ENCODE results near the gene XXYLT1. TPM values are rescaled to one million over a fixed set of nuclear protein-coding genes. Genes with fewer than 3 reads are reported as not detected.

Gene XXYLT1
- total and polyA plus RNA-seq, 2 donors from 2014 or later: 5.7 to 10.7 TPM

DNA sequence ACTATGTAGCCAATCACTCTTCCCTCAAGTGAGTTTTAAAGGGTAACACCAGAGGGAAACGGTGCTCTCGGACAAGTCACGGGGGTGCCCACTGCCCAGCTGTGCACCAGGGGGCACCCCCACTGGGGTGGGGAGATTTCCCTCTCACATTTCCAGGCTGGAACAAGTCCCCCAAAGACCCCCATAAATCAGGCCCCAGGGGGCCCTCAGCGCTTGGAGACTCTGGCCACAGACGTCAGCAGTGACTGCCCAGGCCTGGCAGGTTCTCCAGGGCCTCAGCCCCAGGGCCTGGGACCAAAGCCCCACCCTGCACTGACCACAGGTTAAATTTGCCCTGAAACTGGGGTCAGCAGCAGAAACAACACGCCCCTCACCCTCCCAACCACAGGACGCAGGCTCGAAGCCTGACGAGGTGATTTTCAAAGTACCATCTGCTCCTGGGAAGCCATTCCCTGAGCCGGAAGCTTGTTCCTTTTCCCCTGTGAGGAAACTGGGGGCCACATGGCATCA lies 17.0 kb downstream of the XXYLT1 start:
- Histone ChIP-seq H3K36me3 (ENCODE audit: control insufficient read depth in 2 of 3, insufficient read depth in 3 of 3, low read length in 3 of 3) (no peaks in the 10 kb centered on the region), H3K4me3 (ENCODE audit: low read length in 3 of 3) (no peak overlapping the region), H3K9me3 (ENCODE audit: control insufficient read depth in 2 of 3, insufficient read depth in 1 of 3, low read length in 3 of 3) (no peaks in the 10 kb centered on the region), H3K27me3 (ENCODE audit: control insufficient read depth, insufficient read depth, low read length) (no peaks in the 10 kb centered on the region), H3K4me1 (ENCODE audit: control insufficient read depth in 2 of 3, insufficient read depth in 2 of 3, low read depth in 1 of 3, low read length in 3 of 3) (peaks cover 0 to 3% (median 2%) of the 10 kb centered on the region in 3 donors), H3K27ac (ENCODE audit: low read depth in 2 of 2, low read length in 2 of 2) (no peak overlapping the region), H3K9ac (ENCODE audit: low read length in 3 of 3) (no peak overlapping the region)
- DNase-seq (peak in 1 of 5 donors; percentile 64), FAIRE-seq (no peak)
- intact Hi-C loops (cut with DNase I): no loop called here
- TF ChIP-seq, protein P1, sequence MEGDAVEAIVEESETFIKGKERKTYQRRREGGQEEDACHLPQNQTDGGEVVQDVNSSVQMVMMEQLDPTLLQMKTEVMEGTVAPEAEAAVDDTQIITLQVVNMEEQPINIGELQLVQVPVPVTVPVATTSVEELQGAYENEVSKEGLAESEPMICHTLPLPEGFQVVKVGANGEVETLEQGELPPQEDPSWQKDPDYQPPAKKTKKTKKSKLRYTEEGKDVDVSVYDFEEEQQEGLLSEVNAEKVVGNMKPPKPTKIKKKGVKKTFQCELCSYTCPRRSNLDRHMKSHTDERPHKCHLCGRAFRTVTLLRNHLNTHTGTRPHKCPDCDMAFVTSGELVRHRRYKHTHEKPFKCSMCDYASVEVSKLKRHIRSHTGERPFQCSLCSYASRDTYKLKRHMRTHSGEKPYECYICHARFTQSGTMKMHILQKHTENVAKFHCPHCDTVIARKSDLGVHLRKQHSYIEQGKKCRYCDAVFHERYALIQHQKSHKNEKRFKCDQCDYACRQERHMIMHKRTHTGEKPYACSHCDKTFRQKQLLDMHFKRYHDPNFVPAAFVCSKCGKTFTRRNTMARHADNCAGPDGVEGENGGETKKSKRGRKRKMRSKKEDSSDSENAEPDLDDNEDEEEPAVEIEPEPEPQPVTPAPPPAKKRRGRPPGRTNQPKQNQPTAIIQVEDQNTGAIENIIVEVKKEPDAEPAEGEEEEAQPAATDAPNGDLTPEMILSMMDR (IDR thresholded peaks at IDR 0.05; ENCODE audit: borderline replicate concordance, extremely low read depth, insufficient read depth): no peak

DNA sequence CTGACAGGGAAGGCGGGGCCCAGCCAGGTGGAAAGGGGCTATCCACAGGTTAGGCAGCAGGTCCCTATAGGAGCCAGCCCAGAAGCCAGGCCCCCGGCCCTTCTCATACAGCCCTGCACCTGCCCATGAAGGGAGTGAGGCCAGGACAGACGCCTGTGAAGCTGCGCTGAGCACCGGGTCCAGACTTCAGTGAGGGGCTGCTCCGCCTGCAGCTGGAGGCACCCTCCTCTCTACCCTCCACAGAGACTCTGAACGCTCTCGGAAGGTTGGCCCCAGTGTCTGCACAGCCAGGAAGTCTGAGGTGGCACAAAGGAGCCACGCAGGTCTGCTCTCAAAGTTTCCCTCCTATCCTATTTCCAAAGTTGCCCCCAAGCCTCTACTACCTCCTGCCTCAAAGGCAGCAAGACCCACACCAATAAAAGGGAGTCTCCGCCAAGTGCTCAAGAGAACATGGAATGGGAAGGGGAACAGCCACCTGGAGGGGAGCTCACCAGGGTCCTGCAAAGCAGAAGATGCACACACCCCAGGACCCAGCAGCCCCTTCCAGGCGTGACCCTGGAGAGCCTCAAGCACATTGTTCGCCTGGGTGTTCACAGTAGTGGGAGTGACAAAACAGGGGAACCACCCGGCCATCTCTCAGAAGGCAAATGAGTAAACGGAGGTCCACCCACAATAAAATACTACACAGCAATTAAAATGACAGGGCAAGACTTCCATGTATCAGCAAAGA lies 19.5 kb downstream of the XXYLT1 start:
- Histone ChIP-seq H3K4me1 (ENCODE audit: control insufficient read depth in 2 of 3, insufficient read depth in 2 of 3, low read depth in 1 of 3, low read length in 3 of 3) (no peaks in the 10 kb centered on the region), H3K27me3 (ENCODE audit: control insufficient read depth, insufficient read depth, low read length) (no peaks in the 10 kb centered on the region), H3K27ac (ENCODE audit: low read depth in 2 of 2, low read length in 2 of 2) (no peak overlapping the region), H3K36me3 (ENCODE audit: control insufficient read depth in 2 of 3, insufficient read depth in 3 of 3, low read length in 3 of 3) (no peaks in the 10 kb centered on the region), H3K9me3 (ENCODE audit: control insufficient read depth in 2 of 3, insufficient read depth in 1 of 3, low read length in 3 of 3) (no peaks in the 10 kb centered on the region), H3K4me3 (ENCODE audit: low read length in 3 of 3) (no peak overlapping the region), H3K9ac (ENCODE audit: low read length in 3 of 3) (no peak overlapping the region)
- DNase-seq (no peak), FAIRE-seq (no peak)
- intact Hi-C loops (cut with DNase I): no loop called here
- TF ChIP-seq, protein P1 (IDR thresholded peaks at IDR 0.05; ENCODE audit: borderline replicate concordance, extremely low read depth, insufficient read depth): no peak

DNA sequence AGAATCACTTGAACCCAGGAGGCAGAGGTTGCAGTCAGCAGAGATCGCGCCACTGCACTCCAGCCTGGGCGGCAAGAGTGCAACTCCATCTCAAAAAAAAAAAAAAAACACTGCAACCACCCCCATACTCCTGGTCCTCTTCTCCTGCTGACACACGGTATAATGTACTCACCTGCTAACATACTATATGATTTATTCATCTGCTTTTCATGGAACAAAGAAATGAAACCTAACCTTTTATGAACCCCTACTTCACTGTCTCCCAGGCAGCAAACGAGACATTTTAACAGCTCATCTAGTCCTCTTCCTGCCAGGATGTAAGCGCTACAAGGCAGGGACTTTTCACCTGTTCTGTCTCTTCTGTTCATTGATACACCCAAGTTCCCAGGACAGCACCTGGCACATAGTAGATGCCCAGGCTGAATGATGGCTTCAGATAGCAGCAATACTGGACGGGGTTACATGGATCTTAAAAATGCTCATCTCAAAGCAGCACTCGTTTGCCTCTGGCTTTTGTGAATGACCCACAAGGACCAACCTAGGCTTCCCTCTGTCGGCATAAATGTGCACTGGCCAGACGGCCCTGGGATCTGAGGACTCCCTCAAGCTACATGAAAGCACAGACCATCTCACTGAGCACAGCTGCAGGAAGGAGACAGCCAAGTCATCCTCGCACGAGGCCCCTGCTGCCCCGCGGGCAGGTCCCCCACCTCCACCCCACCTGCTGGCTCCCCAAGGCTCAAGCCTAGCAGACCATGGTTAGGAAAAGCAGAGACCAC lies 20.3 kb downstream of the XXYLT1 start:
- intact Hi-C loops (cut with DNase I): no loop called here
- no peaks in the 10 kb centered on the region for H3K9me3 ChIP-seq (ENCODE audit: control insufficient read depth in 2 of 3, insufficient read depth in 1 of 3, low read length in 3 of 3)
- no peak for FAIRE-seq
- peak in 3 of 5 donors; percentile 57 to 74 (median 72) for DNase-seq
- no peak overlapping the region for H3K9ac ChIP-seq (ENCODE audit: low read length in 3 of 3)
- no peak overlapping the region for H3K4me3 ChIP-seq (ENCODE audit: low read length in 3 of 3)
- H3K27me3 ChIP-seq (ENCODE audit: control insufficient read depth, insufficient read depth, low read length): no peaks in the 10 kb centered on the region
- no peaks in the 10 kb centered on the region for H3K36me3 ChIP-seq (ENCODE audit: control insufficient read depth in 2 of 3, insufficient read depth in 3 of 3, low read length in 3 of 3)
- TF ChIP-seq, protein P1 (IDR thresholded peaks at IDR 0.05; ENCODE audit: borderline replicate concordance, extremely low read depth, insufficient read depth): no peak
- no peak overlapping the region for H3K27ac ChIP-seq (ENCODE audit: low read depth in 2 of 2, low read length in 2 of 2)
- H3K4me1 ChIP-seq (ENCODE audit: control insufficient read depth in 2 of 3, insufficient read depth in 2 of 3, low read depth in 1 of 3, low read length in 3 of 3): no peaks in the 10 kb centered on the region
